HG03469 (cell line): ENCODE results near the gene ZBTB7C.
"Not testable (repeated sequence)": the region's sequence is repeated elsewhere in the genome, so short reads cannot be mapped to it uniquely, and the experiment has no call there.

Source experiments
- ATAC-seq: cut with Tn5 transposase; IDR thresholded peaks from one replicate; pipeline ENCODE4 v1.9.1; 2021; ENCODE audit warnings: mild to moderate bottlenecking, moderate library complexity, moderate number of reproducible peaks; ENCODE audit not compliant: unreplicated experiment

Gene ZBTB7C

GRCh38 chr18:48303883-48304282, 105.3 kb downstream of the ZBTB7C start:
- no peak for ATAC-seq

- no peak for ATAC-seq
These were observed 106.4 kb downstream of the ZBTB7C start for GRCh38 chr18:48302736-48303135.

GRCh38 chr18:48300463-48300961, 108.7 kb downstream of the ZBTB7C start:
- ATAC-seq, result no peak

- no peak for ATAC-seq
These were observed 112.0 kb downstream of the ZBTB7C start for GRCh38 chr18:48297139-48297538.

GRCh38 chr18:48296581-48296980, 112.6 kb downstream of the ZBTB7C start:
- no peak for ATAC-seq

- ATAC-seq, result no peak
These were observed 113.4 kb downstream of the ZBTB7C start for GRCh38 chr18:48295586-48296311.

- no peak for ATAC-seq
These were observed 114.1 kb downstream of the ZBTB7C start for GRCh38 chr18:48294899-48295585.

GRCh38 chr18:48293954-48294898, 115.0 kb downstream of the ZBTB7C start:
- no peak for ATAC-seq

GRCh38 chr18:48292782-48293424, 116.3 kb downstream of the ZBTB7C start:
- ATAC-seq, result no peak

- ATAC-seq, result no peak
These were observed 117.0 kb downstream of the ZBTB7C start for GRCh38 chr18:48292229-48292628.

- no peak for ATAC-seq
These were observed 118.8 kb downstream of the ZBTB7C start for GRCh38 chr18:48290162-48290926.

- ATAC-seq, result no peak
These were observed 124.4 kb downstream of the ZBTB7C start for GRCh38 chr18:48284743-48285142.

- ATAC-seq, result not testable (repeated sequence)
These were observed 125.2 kb downstream of the ZBTB7C start for GRCh38 chr18:48284011-48284410.

GRCh38 chr18:48281460-48281859, 127.7 kb downstream of the ZBTB7C start:
- ATAC-seq, result not testable (repeated sequence)

GRCh38 chr18:48279312-48279711, 129.9 kb downstream of the ZBTB7C start:
- no peak for ATAC-seq

GRCh38 chr18:48278081-48278480, 131.1 kb downstream of the ZBTB7C start:
- no peak for ATAC-seq

GRCh38 chr18:48274301-48274700, 134.9 kb downstream of the ZBTB7C start:
- ATAC-seq, result no peak

GRCh38 chr18:48270929-48271328, 138.3 kb downstream of the ZBTB7C start:
- ATAC-seq, result no peak

GRCh38 chr18:48265328-48265727, 143.9 kb downstream of the ZBTB7C start:
- ATAC-seq, result no peak
